ENCODE results near the gene DLEU7.

DNA sequence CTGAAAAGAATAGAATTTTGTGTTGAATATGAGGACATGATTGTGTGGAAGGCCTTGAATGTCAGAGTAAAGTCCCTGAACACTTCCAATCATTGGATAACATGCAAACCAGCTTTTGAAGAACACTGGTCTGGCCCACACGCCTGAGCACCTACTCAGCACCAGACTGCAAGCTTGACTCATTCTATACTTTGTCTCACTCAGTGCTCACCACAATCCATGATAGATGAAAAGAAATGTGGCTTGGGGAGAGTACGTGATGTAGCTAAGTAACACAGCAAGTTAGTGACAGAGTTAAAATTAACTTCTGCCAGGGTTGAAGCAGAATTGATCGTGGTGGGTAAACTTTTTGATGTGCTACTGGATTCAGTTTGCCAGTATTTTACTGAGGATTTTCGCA, 12.0 kb downstream of the DLEU7 start:
- TF ChIP-seq POLR2AphosphoS5 (IDR thresholded peaks at IDR 0.05; ENCODE audit: low read depth, low read length) = no peak
- no peak for TF ChIP-seq POU2F2 (IDR thresholded peaks at IDR 0.05; ENCODE audit: low read depth, low read length)
- no peak for TF ChIP-seq TAF1 (IDR thresholded peaks at IDR 0.05; ENCODE audit: low read depth, low read length)
